Stimulated activated CD8-positive, alpha-beta memory T cell treated with anti-CD3 and anti-CD28 coated beads, Interleukin-7, amount 100 ng/mL, for 24 hours (primary cell): Measurements from ENCODE around the gene TCF12.

Experiments used
- DNase-seq: peaks from one replicate; pipeline ENCODE4 v3.0.0-alpha.2; 2020; ENCODE audit warnings: low read depth

The TCF12 gene

DNA sequence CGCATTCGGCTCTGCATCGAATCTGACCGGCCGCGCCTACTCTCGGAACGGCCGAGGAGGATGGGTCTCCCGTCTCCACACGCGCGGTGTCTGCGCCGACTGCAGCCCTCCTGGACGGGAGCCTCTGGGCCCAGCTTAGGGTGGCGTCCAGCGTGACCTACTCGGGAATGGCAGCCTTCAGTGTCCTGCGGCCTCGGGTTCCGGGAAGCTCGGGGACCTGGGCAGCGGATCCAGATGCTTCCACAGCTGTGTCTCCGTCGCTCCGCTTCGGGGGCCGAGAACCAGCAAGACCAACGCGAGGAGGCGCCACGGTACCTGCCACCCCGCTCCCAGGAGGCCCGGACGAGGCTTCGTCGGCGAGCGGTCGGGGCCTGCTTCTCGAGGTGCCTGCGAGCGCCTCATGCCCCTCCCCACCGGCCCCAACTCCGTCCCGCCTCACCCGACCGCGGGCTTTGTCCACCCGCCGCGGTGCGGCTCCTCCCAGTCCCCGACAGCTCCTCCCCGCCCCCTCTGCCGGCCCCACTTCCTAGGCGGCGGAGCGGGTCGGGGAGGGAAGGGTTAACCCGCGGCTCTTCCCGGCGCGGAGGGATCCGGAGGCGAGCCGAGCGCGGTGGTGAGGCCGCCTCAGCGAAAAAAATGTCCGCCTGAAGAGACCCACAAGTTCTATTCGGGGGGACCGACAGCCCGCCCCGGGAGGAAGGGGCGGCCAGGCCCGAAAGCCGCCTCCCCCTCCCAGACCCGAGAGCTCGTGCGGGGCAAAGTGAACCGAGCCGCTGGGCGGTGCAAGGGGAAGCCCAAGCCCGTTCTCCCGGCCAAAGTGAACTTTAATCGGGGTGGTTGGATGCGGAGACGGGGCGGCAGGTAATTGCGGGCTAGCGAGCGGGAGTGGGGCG is at the start of gene TCF12:
TCF12 (plus strand) TSS at position 599 of the 893 bp plus-strand sequence. CDS start 1,270 bp downstream, outside the sequence.
- DNase-seq, result peak; percentile 75

DNA sequence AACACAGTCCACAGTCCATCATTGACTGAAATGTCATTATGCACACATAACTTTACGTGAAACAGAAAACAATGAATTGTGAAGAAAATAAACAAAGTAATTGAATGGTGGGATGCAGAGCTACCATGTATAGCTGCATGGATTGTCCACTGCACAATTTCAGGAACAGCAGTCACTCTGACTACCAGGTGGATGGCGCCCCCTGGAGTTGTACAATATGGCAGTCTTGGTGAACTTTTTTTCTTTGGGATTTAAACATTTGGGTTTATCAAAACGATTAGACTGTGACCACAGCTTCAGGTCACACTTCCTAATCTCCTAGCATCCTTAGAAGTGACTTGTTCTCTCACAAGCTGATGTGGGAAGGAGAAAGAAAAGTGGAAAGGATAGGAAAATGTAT is 48.9 kb upstream of the TCF12 start:
- DNase-seq, result no peak

DNA sequence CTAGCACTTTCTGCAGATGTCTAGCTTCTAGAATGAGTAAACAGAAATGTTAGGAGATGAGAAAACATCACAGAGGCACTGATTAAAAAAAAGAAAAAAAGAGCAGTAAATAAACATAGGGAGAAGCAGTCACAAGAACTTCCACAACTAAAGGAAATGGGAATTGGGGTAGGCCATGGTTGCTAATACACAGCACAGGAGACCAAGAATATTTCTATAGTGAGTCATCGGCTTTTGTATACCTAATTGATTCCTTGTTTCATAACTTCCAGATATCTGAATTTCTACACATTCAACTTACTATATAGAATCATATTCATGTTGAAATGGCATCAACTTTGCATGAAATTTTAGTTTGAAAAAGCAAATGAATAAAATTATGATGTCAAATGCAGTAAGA is 47.3 kb upstream of the TCF12 start:
- no peak for DNase-seq

DNA sequence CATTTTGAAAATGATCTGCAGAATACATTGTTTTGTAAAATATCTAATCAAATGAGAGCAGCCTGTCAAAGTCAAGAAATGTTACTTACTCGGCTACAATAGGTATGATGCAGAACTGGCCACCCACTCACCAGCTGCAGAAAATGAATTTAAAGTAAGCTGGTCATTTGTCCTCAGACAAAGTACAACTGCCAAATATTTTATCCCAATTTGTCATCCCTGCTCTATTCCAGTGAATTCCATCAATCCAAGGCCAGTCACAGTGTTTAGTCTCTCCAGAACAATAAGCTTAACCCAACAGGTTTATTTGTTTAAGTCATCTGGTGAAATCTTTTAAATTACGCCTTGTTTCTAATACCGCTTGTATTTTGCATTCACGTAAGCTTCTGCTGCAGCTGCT is 46.6 kb upstream of the TCF12 start:
- DNase-seq, result no peak

DNA sequence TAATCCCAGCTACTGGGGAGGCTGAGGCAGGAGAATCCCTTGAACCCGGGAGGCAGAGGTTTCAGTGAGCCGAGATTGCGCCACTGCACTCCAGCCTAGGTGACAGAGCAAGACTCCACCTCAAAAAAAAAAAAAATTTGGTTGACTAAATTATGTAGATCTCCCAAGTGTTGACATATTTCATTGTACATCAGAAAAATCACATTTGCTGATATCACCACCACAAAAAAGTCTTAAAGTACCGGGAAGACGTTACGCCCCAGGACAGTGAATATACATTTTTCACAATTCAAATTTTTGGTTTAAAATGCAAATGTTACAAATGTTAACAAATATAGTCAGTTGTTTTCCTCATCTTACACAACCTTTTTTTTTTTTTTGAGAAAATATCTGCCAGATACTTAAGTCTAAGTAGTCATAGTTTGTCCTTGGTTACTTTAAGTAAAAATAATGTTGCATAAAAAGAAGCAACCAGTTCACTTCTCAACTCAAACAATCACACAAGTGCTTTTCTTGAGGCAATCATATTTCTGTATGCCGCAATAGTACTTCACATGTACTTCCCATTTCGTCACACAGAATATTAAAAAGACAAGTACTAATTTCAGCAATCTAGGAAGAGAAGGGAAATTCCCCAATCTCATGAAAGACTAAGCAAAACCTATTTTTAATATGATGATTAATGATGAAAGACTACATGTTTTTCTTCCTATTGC is 41.0 kb upstream of the TCF12 start:
- DNase-seq, result no peak

DNA sequence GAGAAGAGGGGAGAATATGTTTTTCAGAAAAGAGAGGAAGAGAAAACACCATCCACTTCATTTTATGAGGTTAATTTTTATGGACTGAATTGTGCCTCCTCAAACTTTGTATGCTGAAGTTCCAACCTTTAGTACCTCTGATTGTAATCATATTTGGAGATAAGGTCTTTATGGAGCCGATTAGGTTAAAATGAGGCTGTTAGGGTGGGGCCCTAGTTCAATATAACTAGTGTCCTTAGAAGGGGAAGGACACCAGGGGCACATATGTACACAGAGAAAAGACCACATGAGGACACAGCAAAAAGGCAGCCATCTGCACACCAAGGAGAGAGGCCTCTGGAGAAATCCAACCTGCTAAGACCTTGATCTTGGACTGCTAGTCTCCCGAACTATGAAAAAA is 38.9 kb upstream of the TCF12 start:
- DNase-seq, result no peak

DNA sequence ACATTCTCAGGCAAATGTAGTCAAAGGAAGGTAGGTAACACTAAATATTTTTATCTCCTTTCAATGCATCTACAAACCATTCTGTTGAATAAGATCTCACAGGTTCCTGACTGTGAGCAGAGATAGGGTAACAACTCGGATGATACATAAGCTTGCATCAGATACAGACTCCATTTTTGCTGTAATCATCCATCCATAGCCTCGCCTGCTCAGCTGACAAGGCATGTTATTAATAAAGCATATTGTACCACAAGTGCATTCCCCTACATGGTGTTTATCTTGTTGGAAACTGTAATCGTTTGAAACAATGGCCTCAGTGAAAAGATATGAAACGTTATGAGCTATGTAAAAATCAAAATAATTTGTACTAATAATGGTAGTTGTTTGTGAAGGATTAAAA is 35.4 kb upstream of the TCF12 start:
- no peak for DNase-seq

DNA sequence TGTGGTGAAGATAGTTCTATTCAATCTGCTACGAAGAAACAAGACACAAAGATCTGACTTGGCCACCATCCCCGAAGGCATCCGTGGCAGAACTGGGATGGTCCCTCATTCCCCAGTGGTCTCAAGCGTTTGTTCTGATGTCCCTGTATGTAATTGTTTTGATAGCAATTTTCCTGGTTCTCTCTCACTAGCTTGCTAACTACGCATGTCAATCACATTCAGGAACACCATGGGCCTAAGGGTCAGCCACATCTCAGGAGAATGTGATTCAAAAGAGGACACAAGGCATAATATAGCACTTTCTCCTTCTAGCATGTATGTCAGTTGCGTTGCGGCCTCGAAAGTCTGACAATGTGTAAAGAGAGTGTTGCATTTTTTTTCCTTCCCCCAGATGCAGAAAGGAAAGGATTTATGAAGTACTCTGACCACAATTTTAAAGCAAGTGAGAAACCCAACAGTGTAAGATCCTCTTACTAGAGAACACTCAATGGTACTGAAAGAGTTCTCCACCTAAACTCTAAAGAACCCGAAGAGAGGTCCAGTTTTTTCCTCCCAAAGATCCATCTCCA is 32.0 kb upstream of the TCF12 start:
- DNase-seq, result no peak

DNA sequence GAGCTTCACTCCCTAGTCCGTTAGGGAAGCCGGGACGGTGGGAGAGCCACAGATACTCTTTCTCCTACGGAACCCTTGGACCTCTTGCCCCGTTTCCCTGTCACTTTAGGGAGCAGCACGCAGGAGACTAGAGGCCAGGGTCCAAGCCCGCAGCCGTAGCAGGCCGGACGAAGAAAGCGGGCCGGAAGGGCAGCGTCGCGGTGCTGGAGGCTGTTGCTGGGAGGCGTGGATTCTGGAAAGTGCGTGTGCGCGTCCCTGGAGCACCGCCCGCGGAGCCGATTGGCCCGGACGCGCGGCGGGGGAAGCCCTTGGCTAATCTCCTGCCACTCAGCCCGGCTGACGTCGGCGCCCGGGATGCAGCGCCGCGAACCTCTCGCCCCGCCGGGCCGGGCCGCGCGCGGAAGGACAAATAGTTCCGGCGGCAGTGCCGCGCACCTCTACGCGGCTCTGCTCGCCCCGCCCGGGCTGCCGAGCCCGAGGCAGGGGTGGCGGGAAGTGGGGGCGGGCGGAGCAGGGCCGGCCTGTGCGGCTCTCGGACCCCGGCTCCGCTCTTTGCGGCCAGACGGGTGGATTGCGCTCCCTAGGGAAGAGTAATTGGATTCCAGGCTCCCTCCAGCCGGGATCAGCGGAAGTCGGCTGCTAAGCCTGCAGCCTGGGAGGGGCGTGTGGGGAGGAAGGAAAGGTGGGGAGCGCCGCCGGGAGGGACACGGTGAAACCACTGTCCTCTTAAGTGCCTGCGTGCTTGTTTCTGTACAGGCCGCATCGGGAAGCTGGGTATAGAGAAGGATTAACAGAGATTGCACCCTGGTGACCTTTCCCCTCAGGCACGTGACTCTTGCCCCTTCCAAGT is 31.3 kb upstream of the TCF12 start:
- peak; percentile 61 for DNase-seq

DNA sequence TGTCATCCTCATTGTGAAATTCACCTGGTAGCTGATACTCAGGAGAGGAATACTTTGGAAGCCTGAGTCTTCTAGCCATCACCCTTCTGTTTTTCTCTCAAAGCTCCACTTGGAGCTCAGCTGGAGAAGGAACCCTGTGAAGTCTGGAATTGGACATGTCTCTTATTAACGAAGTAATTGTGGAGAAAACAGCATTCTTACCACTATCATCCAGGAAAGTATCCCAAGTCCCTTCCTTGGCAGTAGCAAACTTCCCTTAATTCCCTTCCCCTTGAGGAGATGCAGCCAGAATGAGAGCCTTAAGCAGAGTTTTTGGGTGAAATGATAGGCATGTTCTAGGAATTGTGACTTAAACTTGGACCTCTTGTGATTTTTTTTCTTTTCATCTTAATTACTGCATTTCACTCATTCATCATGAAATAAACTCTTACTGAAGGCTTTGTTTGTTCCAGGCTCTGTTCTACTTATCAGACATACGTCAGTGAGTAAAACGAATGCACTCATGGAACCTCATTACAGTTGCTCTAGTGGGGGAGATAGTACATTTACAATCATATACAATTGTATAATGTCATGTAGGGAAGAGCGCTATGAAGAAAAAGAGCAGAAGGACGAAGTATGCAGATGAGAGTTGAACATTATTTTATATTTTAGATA is 30.5 kb upstream of the TCF12 start:
- DNase-seq, result no peak

DNA sequence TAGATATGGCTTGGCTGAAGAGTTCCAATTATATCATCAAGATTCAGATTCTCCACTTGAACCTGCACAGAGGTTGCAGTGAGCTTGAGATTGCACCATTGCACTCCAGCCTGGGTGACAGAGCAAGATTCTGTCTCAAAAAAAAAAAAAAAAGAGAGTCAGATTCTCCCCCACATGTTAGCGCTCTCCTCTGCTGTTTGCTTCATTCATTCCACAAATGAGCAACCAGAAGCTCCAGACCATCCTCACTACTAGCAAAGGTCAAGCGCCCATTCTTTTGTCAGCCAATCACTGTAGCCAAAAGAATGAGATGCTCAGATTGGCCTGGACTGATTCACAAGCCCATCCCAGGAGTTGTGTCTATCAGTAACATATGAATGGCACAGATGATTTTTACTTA is 28.4 kb upstream of the TCF12 start:
- no peak for DNase-seq

DNA sequence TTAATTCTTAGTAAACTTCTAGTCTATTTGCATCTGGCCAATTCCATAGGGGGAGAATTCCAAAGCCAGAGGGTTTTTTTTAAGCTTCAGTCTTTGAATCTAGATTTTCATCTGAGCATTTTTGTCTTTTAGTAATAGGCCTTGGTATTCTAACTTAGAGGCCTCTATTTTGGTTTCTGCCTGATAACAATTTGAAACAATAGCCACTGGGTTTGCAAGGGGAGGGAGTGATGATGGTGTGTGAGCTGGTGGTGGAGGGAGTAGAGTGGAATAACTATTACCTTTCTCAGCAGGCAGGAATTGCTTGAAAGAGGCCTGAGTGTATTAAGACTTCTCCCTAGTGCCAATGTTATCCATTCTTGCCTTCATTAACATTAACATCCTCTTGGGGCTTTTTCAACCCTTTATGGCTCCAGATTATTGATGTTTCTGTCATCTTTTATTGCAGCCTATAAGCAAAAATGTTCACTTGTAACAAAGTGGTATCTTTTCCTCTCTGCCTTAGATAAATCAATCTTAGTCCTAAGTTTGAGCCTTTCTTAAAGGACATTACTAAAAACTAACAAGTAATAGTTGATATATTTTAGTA is 26.5 kb upstream of the TCF12 start:
- no peak for DNase-seq

DNA sequence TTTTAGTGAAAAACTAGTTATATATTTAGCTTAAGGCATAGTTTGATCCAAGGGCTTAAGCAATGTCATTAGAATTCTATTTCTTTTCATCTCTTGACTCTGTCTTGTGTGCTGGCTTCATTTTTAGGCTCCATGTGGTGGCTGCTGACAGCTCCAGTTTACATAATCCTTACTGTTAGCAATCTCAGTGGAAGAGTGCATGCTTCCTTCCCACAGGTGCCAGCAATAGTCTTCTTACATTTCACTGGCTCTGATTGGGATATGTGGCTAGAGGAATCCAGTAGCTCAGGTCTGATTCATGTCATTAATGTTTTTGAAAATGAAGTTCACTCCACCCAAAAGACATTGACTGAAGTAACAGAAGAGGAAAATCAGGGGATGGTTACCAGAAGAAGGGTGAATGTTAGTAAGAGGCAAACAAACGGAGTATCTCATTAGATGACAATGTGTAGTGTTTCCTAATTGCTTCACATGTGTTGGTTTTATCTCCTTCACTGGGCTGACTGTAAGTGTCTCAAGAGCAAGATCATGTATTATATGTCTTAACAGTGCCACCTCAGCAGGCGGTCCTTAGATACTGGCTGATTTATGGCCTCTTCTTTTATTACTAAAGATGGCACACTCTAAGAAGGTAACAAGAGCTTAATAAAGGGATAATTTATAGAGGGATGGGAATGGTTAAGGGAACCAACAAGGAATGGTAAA is 25.6 kb upstream of the TCF12 start:
- DNase-seq, result no peak

DNA sequence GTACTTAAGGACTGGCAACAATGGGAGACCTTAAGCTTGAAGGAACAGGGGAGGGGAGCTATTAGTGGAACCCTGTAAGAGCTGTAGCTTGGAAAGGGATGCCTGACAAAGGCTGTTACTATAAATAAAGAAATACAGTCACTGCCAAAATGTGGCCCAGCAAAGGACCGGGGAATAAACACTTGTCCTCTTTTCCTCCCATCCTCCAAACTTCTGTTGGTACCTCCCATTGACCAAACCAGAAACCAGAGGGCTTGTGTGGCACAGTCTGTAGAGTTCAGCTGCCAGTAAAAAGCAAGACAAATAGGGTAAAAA is 25.1 kb upstream of the TCF12 start:
- no peak for DNase-seq

DNA sequence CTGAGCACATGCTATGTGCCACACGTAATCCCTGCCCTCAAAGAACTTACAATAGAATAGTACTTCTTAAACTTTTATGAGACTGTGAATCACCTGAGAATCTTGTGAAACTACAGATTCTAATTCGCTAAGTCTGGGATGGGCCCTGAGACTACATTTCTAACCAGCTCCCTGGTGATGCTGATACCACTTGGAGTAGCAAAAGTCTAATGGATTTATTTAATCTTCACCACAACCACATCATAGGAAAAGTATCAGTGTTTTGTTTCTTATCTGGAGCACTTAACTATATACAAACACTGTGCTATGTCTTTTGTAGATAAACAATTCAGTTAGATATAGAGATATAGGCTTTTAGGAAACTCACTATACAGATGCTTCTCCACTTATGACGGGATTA is 23.8 kb upstream of the TCF12 start:
- no peak for DNase-seq

DNA sequence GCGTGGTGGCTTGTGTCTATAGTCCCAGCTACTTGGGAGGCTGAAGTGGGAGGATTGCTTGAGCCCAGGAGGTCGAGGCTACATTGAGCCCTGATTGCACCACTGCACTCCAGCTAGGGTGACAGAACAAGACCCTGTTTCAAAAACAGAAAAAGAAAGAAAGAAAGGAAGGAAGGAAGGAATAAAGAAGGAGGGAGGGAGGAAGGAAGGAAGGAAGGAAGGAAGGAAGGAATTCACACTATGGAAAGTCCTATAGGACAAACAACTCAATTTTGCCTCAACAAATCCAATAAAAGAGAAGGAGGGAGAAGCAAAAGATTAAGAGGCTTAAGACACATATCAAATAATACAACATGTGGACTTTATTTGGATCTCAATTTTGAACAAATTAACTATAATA is 16.5 kb upstream of the TCF12 start:
- no peak for DNase-seq

DNA sequence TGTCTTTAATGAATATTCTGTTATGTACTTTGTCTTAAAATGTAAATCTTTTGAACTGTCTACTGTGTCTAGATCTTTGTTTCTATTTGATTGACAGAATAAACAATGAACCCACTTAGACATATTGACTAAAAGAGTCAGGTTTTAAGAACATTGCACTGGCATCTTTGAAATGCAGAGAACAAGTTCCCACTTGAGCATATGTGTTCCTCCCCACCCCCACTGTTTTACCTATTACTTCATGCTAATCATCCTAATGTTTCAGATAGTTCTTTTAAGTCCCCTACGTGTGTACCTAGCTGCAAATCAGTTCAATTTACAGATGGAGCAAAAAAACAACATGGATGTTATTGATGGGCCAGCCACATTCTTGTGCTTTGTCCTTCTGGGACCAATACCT is 11.7 kb upstream of the TCF12 start:
- DNase-seq, result no peak

DNA sequence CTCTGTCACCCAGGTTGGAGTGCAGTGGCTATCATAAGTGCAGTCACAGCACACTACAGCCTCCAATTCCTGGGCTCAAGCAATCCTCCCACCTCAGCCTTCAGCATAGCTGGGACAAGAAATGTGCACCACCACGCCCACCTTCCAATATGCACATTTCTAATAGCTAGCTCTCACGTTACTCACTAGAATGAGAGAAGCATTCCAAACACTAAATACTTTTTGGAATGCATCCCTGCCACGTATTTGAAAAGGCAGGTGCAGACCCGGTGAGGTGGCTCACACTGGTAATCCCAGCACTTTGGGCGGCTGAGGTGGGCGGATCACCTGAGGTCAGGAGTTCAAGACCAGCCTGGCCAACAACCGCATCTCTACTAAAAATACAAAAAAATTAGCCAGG is 7.6 kb upstream of the TCF12 start:
- DNase-seq, result no peak

DNA sequence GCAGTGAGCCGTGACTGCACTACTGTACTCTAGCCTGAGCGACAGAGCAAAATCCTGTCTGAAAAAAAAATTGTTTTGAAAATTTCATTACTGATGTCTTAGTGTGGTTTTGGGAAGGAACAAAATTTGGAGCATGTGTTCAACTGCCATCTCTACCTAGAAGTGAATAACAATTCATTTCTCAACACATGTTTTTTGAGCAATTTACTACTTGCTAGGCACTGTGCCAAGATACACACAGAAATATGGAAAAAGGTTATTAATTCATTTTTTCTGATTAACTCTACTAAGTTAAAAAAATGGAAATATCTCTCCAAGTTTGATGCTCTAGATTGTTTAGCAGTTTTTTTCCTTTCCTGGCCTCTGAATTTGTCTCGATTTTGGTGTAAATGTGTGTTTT is 5.2 kb upstream of the TCF12 start:
- DNase-seq, result no peak

DNA sequence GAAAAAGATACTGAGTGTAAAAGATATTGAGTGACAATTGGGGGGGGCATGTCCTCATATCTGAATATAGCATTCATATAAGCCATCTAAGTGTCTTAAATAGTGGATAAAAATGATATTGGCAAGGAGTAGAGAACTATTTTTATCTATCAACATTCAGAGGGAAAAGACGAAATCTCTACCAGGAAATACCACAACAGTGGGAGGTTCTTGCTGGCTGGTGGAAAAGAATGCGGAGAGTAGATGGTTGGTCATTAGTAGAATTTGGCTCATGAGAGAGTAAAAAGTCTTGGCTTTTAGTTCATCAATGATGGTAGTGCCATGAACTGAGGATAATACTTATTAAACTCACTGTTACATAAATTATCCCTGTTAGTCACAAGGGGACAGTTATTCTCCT is 4.8 kb upstream of the TCF12 start:
- DNase-seq, result no peak

DNA sequence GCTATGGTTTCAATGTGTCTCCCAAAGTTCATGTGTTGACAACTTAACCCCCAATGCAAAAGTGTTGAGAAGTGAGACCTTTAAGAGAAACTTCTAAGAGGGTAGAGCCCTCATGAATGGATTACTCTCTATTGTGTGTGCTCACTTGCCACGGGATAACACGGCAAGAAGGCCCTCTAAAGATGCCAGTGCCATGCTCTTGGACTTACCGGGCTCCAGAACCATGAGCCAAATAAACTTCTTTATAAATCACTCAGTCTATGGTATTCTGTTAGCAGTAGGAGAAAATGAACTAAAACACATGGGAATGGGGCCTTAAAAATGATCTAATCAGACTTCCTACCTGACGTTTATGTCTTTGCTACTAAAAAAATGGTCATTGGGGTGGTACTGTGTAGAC is 2.6 kb upstream of the TCF12 start:
- no peak for DNase-seq
